Stimulated activated CD4-positive, alpha-beta T cell treated with anti-CD3 and anti-CD28 coated beads, TNF-alpha, amount 100 ng/mL, for 24 hours (primary cell): Measurements from ENCODE around the gene B4GALT1.

Experiments used
- DNase-seq, 3 experiments: peaks; one replicate each; pipeline ENCODE4 v3.0.0-alpha.2; 2020; ENCODE audit warnings: low read depth in 3 of 3

B4GALT1 gene

GRCh38 chr9:33140401-33141360, 26.5 kb downstream of the B4GALT1 start:
- DNase-seq = no peak

GRCh38 chr9:33139421-33140228, 27.5 kb downstream of the B4GALT1 start:
- DNase-seq = no peak

- no peak for DNase-seq
Measured at GRCh38 chr9:33138768-33139167, 28.4 kb downstream of the B4GALT1 start.

GRCh38 chr9:33137781-33138264, 29.3 kb downstream of the B4GALT1 start:
- DNase-seq = no peak

GRCh38 chr9:33136721-33137670, 30.1 kb downstream of the B4GALT1 start:
- DNase-seq = no peak

- DNase-seq = no peak
Measured at GRCh38 chr9:33135470-33135958, 31.6 kb downstream of the B4GALT1 start.

- no peak for DNase-seq
Measured at GRCh38 chr9:33135031-33135461, 32.1 kb downstream of the B4GALT1 start.

GRCh38 chr9:33133186-33133585, 34.0 kb downstream of the B4GALT1 start:
- DNase-seq = no peak

- no peak for DNase-seq
Measured at GRCh38 chr9:33131790-33132772, 35.1 kb downstream of the B4GALT1 start.

- DNase-seq = no peak
Measured at GRCh38 chr9:33130961-33131789, 36.0 kb downstream of the B4GALT1 start.

- DNase-seq = no peak
Measured at GRCh38 chr9:33129886-33130881, 37.0 kb downstream of the B4GALT1 start.

- DNase-seq = no peak
Measured at GRCh38 chr9:33129251-33129885, 37.8 kb downstream of the B4GALT1 start.

GRCh38 chr9:33128570-33128969, 38.6 kb downstream of the B4GALT1 start:
- no peak for DNase-seq

- no peak for DNase-seq
Measured at GRCh38 chr9:33127881-33128280, 39.3 kb downstream of the B4GALT1 start.

- DNase-seq = no peak
Measured at GRCh38 chr9:33125871-33126823, 41.0 kb downstream of the B4GALT1 start.

- no peak for DNase-seq
Measured at GRCh38 chr9:33125461-33125860, 41.7 kb downstream of the B4GALT1 start.
